Stomach (tissue), 4 donors: ENCODE measurements around the gene SCYL3.

Experiments
- POLR2A ChIP-seq, 4 donors: fragments of 450-650 bp; IDR thresholded peaks; one replicate each; pipeline ENCODE4 v1.6.1; 2016; ENCODE audit warnings: antibody characterized with exemption in 4 of 4, control low read depth in 2 of 4, mild to moderate bottlenecking in 1 of 4, moderate library complexity in 1 of 4
- TF ChIP-seq, protein P1 (sequence below), 7 experiments: fragments of 450-650 bp in 4 of 7; fragments of 200-600 bp in 3 of 7; sonication (generic) in 3 of 7; IDR thresholded peaks; one replicate each; pipeline ENCODE4 v1.5.1; 2016 to 2019; ENCODE audit warnings: antibody characterized with exemption in 7 of 7, control low read depth in 2 of 7, mild to moderate bottlenecking in 1 of 7

DNA sequence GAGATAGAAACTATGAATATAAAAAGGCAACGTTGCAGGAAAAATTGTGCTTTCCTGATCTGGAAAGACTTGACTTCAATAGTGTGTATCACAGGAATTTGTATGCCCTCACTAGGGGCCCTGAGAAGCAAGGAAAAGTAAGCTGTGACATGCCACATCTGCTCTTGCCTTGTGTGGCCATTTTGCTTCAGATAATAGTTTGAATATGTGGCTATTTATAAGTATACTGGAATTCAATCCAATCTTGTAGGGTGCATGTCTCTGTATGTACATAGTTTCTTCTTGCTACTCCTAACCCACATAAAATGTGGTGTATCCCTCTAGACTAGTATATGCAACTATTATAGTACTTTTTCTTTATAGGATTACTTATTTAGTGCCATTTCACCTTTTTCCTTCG lies 31.1 kb upstream of the SCYL3 start:
- no peak for TF ChIP-seq POLR2A (IDR thresholded peaks at IDR 0.05)
- TF ChIP-seq, protein P1, sequence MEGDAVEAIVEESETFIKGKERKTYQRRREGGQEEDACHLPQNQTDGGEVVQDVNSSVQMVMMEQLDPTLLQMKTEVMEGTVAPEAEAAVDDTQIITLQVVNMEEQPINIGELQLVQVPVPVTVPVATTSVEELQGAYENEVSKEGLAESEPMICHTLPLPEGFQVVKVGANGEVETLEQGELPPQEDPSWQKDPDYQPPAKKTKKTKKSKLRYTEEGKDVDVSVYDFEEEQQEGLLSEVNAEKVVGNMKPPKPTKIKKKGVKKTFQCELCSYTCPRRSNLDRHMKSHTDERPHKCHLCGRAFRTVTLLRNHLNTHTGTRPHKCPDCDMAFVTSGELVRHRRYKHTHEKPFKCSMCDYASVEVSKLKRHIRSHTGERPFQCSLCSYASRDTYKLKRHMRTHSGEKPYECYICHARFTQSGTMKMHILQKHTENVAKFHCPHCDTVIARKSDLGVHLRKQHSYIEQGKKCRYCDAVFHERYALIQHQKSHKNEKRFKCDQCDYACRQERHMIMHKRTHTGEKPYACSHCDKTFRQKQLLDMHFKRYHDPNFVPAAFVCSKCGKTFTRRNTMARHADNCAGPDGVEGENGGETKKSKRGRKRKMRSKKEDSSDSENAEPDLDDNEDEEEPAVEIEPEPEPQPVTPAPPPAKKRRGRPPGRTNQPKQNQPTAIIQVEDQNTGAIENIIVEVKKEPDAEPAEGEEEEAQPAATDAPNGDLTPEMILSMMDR (IDR thresholded peaks at IDR 0.05) = no peak
